Measurements from ENCODE around the gene TANGO2.

Gene TANGO2

GRCh38 chr22:20085651-20086050 lies 64.7 kb downstream of the TANGO2 start:
- in situ Hi-C loops (cut with HindIII; ENCODE audit: low pct_ligation_motif_present, low sequenced_read_pairs) = no loop called here
- Histone ChIP-seq H3K36me3 (replicated peaks) (peaks cover 62% of the 10 kb centered on the region), H3K27me3 (replicated peaks) (no peaks in the 10 kb centered on the region), H3K27ac (no peak overlapping the region), H3K4me3 (ENCODE audit: low read depth, low read length) (no peak overlapping the region)
- no peak for TF ChIP-seq CTCF (IDR thresholded peaks at IDR 0.05; ENCODE audit: low read depth, low read length, missing control alignments)
- DNase-seq = no peak

DNA sequence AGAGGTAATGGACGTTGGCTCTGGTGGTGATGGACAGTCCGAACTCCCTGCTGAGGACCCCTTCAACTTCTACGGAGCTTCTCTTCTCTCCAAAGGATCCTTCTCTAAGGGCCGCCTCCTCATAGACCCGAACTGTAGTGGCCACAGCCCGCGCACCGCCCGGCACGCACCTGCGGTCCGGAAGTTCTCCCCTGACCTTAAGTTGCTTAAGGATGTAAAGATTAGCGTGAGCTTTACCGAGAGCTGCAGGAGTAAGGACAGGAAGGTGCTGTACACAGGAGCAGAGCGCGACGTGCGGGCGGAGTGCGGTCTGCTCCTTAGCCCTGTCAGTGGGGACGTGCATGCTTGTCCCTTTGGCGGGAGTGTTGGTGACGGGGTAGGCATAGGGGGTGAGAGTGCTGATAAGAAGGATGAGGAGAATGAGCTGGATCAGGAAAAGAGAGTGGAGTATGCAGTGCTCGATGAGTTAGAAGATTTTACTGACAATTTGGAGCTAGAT lies 65.2 kb downstream of the TANGO2 start:
- H3K27ac ChIP-seq = no peak overlapping the region
- no peak overlapping the region for H3K4me3 ChIP-seq (ENCODE audit: low read depth, low read length)
- no peaks in the 10 kb centered on the region for H3K27me3 ChIP-seq (replicated peaks)
- no peak for DNase-seq
- in situ Hi-C loops (cut with HindIII; ENCODE audit: low pct_ligation_motif_present, low sequenced_read_pairs) = no loop called here
- TF ChIP-seq CTCF (IDR thresholded peaks at IDR 0.05; ENCODE audit: low read depth, low read length, missing control alignments) = no peak
- peaks cover 67% of the 10 kb centered on the region for H3K36me3 ChIP-seq (replicated peaks)

DNA sequence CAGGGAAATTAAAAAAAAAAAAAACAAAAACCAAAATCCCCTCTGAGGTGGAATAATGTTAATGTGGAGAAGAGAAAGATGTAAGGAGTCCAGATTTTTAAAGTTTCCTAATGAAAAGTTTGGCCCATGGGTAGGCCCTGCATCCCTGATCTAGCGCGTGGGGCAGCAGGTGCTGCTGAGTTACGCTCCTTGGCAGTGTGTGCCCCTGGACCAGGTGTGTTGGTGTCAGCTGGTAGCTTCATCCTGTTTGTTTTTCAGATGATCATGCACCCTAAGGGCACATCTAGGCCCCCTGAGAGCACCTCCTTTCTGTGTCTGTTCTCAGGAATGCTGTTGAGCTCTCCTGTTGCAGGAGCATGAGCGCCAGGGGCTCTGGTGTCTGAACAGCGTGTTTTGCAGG lies 65.9 kb downstream of the TANGO2 start:
- Histone ChIP-seq H3K4me3 (ENCODE audit: low read depth, low read length) (no peak overlapping the region), H3K27me3 (replicated peaks) (no peaks in the 10 kb centered on the region), H3K36me3 (replicated peaks) (peaks cover 71% of the 10 kb centered on the region), H3K27ac (no peak overlapping the region)
- in situ Hi-C loops (cut with HindIII; ENCODE audit: low pct_ligation_motif_present, low sequenced_read_pairs) = no loop called here
- no peak for DNase-seq
- no peak for TF ChIP-seq CTCF (IDR thresholded peaks at IDR 0.05; ENCODE audit: low read depth, low read length, missing control alignments)

- no peak for DNase-seq
- H3K36me3 ChIP-seq (replicated peaks) = peaks cover 73% of the 10 kb centered on the region
- H3K27me3 ChIP-seq (replicated peaks) = no peaks in the 10 kb centered on the region
- in situ Hi-C loops (cut with HindIII; ENCODE audit: low pct_ligation_motif_present, low sequenced_read_pairs) = no loop called here
- no peak overlapping the region for H3K27ac ChIP-seq
- TF ChIP-seq CTCF (IDR thresholded peaks at IDR 0.05; ENCODE audit: low read depth, low read length, missing control alignments) = no peak
- no peak overlapping the region for H3K4me3 ChIP-seq (ENCODE audit: low read depth, low read length)
Observed at GRCh38 chr22:20087319-20088262, 66.7 kb downstream of the TANGO2 start.

GRCh38 chr22:20088263-20088648 lies 67.3 kb downstream of the TANGO2 start:
- in situ Hi-C loops (cut with HindIII; ENCODE audit: low pct_ligation_motif_present, low sequenced_read_pairs) = no loop called here
- TF ChIP-seq CTCF (IDR thresholded peaks at IDR 0.05; ENCODE audit: low read depth, low read length, missing control alignments) = no peak
- no peak overlapping the region for H3K27ac ChIP-seq
- peaks cover 74% of the 10 kb centered on the region for H3K36me3 ChIP-seq (replicated peaks)
- H3K4me3 ChIP-seq (ENCODE audit: low read depth, low read length) = no peak overlapping the region
- no peaks in the 10 kb centered on the region for H3K27me3 ChIP-seq (replicated peaks)
- DNase-seq = no peak

Measured in brain microvascular endothelial cell (primary cell).